ENCODE data around the gene FAM32A.

The FAM32A gene

GRCh38 chr19:16203256-16204004 is 18.2 kb downstream of the FAM32A start:
- no peak for DNase-seq

GRCh38 chr19:16204005-16204294 is 18.7 kb downstream of the FAM32A start:
- DNase-seq, result no peak

GRCh38 chr19:16205205-16206045 is 20.2 kb downstream of the FAM32A start:
- DNase-seq, result no peak

- DNase-seq, result no peak
Measured at GRCh38 chr19:16206046-16206605, 20.9 kb downstream of the FAM32A start.

- DNase-seq, result no peak
Measured at GRCh38 chr19:16206637-16207036, 21.4 kb downstream of the FAM32A start.

- no peak for DNase-seq
Measured at GRCh38 chr19:16207063-16207462, 21.9 kb downstream of the FAM32A start.

DNA sequence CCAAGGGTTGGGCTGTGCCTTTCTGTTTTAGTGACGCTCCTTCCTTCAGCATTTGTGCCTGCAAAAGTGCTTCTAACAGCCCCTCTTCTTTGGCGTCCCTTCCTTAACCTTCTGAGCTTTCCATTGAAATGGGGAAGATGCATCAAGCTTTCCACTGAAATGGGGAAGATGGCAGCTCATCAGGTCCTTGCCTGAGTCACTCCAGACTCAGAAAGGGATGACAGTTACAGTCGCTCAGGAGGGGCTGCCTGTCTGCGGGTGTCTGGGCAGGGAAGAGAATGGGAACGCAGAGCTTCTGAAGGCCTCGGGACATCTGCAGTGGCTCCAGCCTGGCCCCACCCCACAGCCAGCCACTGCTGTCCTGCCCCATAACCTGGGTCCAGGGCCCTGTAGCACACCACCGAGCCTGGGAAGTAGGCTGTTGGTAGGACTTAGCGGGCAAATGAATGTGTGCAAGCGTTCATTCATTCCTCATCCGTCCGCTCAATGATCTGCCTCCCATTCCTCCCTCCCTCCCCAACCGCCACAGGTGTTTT is 22.3 kb downstream of the FAM32A start:
- DNase-seq, result no peak

GRCh38 chr19:16208064-16208759 is 23.0 kb downstream of the FAM32A start:
- no peak for DNase-seq

- DNase-seq, result no peak
Measured at GRCh38 chr19:16208847-16209665, 23.8 kb downstream of the FAM32A start.

DNA sequence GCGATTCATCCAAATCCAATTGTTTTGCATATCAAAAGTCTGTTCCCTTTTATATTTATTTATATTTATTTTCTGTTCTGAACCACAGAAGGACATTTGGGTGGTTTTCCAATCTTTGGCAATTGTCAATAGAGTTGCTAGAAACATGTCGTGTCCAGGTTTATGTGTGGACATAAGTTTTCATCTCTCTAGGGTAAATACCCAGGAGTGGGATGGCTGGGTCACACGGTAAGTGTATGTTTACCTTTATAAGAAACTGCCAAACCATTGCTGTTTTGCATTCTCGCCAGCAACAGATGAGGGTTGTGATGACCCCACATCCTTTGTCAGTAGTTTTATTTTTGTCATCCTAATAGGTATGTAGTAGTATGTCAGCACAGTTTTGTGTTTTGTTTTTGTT is 25.0 kb downstream of the FAM32A start:
- no peak for DNase-seq

DNA sequence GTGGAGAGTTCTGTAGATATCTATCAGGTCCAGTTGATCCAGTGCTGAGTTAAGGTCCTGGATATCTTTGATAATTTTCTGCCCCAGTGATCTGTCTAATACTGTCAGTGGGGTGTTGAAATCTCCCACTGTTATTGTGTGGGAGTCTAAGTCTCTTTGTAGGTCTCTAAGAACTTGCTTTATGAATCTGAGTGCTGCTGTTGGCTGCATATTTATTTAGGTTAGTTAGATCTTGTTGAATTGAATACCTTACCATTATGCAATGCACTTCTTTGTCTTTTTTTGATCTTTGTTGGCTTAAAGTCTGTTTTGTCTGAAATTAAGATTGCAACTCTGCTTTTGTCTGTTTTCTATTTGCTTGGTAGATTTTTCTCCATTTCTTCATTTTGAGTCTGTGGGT is 27.9 kb downstream of the FAM32A start:
- no peak for DNase-seq

GRCh38 chr19:16216744-16217670 is 31.8 kb downstream of the FAM32A start:
- DNase-seq, result no peak

GRCh38 chr19:16217716-16218451 is 32.7 kb downstream of the FAM32A start:
- DNase-seq, result no peak

DNA sequence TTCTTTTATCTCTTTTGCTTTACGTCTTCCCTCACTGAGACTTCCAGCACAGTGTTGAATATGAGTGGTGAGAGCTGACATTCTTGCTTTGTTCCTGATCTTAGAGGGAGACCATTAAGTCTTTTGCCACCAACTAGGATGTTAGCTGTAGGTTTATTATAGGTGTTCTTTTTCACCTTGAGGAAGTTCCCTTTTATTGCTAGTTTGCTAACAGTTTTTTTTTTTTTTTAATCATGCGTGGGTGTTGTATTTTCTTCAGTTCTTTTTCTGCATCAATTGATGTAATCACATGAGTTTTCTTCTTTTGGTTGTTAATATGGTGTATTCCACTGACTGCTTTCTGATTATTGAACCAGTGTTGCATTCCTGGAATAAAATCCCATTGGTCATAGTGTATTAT is 33.6 kb downstream of the FAM32A start:
- no peak for DNase-seq

DNA sequence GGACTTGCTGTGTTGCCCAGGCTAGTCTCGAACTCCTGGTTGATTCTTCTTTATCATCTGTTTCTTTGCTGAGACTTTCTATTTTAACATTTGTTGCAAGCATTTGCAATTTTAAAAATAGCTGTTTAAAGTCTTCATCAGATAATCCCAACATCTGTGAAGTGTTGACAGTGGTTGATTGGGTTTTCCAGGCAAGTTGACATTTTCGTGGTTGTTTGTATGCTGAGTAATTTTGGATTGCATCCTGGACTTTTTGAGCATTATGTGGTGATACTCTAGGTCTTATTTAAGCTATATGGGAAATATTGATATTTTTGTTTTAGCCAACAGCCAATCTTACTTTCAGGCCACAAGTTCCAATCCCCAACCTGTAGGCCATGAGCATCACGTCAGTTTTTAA is 37.6 kb downstream of the FAM32A start:
- no peak for DNase-seq

DNA sequence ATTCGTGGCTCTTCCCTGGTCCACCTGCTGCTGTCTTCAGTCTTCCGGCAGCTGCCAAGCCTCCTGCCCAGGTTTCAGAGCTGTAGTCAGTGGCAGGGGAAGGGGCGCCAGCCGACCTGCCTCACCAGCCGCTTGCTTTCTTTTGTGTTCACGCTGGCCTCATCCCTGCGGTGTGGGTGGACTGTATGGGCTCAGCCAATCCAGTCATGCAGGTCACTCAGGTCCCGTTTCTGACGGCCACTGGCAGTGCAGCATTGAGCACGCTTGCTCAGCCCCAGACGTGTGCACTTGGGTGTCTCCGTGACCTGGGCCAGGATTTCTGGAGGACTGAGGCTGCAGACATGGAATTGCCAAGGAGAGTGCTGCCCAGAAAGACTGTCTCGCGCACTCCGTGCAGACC is 38.5 kb downstream of the FAM32A start:
- DNase-seq, result no peak

DNA sequence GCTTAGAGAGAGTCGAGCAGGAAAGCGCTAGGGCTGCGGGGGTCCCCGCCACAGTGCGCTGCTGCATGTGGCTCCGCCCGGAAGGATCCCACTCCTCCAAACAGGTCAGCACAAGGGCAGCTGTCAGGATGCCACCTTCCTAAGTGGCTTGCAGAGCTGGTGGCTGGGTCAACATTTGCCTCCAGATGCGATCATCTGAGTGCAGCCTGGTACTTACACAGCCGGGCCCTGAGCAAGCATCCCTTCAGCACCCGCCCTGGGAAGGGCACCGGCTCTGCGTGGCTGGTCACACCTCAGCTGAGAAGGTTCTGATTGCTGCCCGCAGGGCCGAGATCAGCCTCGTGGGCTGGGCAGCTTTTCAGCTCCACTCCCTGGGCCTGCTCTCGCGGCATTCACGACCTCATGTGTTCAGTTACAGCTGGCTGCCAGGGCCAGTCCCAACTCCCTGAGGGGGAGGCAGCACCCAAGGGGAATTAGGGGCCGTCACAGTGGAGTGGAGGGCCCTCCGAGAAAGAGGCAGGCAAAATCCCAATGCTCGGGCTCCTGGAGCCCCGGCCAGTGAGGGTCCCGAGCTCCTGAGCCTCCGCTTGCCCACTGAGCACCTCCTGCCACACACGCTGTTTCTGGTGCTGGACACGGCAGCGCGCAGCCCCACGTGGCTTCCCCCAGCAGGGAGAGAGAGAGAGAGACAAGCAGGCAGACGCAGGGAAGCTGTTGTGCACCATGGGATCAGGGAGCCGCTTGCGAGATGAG is 39.3 kb downstream of the FAM32A start:
- DNase-seq, result no peak

DNA sequence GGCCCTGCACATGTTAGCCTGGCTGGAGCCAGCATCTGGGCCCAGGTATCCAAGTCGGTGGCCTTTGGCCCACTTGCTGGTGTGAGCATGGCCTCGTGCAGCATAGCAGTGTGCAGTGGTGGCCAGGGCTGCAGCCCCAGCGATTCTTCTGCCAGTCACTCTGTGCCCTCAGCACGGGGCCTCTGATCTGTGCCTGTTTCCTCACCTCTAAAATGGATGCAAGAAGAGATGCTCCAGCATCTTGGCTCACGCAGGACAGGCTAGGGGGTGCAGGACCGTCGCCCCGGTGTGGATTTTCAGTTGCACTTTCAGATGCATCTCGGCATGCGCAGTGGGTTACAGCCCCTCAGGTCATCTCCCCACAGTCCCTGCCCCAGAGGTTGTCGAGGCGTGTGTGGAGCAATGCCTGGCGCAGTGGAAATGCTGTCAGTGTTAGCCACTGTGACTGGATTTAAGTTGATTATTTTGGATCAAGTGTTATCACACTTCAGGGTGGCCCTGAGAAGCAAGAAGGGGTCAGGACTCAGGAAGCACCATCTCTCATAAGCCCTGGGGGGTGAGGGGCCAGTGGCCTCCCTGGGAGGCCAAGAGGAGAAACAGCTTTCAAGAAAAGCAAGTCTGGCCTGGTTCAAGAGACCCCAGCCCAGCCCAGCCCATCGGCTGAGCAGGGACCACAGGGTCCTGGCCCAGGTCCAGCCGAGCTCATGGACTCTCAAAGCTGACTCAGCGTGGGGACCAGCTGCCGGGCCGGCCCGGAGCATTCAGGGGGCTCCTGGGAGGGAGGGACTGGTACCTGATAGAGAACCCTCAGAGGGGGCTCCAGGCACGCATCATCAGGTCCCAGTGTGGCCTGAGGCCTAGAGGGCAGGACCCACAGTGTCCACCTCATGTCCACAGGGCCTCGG is 40.3 kb downstream of the FAM32A start:
- no peak for DNase-seq

GRCh38 chr19:16226184-16226591 is 41.0 kb downstream of the FAM32A start:
- DNase-seq, result no peak
